ENCODE measurements around the gene SREK1. TPM values are rescaled to one million over a fixed set of nuclear protein-coding genes. Genes with fewer than 3 reads are reported as not detected.

The SREK1 gene
- total and polyA plus RNA-seq, 2 donors (not counting 3 experiments of a cell fraction or from before 2014, with no cell fraction given), result 27.4 to 78.6 TPM

GRCh38 chr5:66170195-66170919, 26.3 kb downstream of the SREK1 start:
- Histone ChIP-seq H3K9me3 (replicated peaks; ENCODE audit: control insufficient read depth, insufficient read depth, low read length) (no peaks in the 10 kb centered on the region), H2AFZ (ENCODE audit: low read depth, low read length) (no peak overlapping the region), H4K20me1 (replicated peaks; ENCODE audit: control insufficient read depth, extremely low read depth, insufficient read depth, low read length) (peaks cover 6% of the 10 kb centered on the region), H3K9ac (replicated peaks; ENCODE audit: extremely low read depth, insufficient read depth, low read length) (no peak overlapping the region), H3K9me1 (replicated peaks; ENCODE audit: control insufficient read depth, extremely low read depth, insufficient read depth, low read length) (no peaks in the 10 kb centered on the region), H3K4me3 (replicated peaks in 1 of 3; ENCODE audit: insufficient read depth in 1 of 3, low read depth in 1 of 3, low read length in 3 of 3) (no peak overlapping the region), H3K79me2 (ENCODE audit: control insufficient read depth, insufficient read depth, low read length) (peaks cover 15% of the 10 kb centered on the region), H3K27ac (ENCODE audit: insufficient read depth, low read depth, low read length) (no peak overlapping the region), H3K36me3 (ENCODE audit: control insufficient read depth in 2 of 2, extremely low read depth in 1 of 2, insufficient read depth in 2 of 2, low read length in 2 of 2) (peaks cover 0 to 12% of the 10 kb centered on the region in 2 experiments), H3K27me3 (ENCODE audit: control insufficient read depth in 2 of 2, insufficient read depth in 2 of 2, low read length in 2 of 2) (no peaks in the 10 kb centered on the region), H3K4me1 (ENCODE audit: control insufficient read depth, extremely low read depth, insufficient read depth, low read length) (no peaks in the 10 kb centered on the region), H3K4me2 (ENCODE audit: insufficient read depth, low read length) (no peak overlapping the region)
- intact Hi-C loops (cut with micrococcal nuclease) (loop anchor here (2.0 to 5.0 kb wide), 3 partner anchors 410 to 587 kb away; no protein-coding TSS in a partner anchor), dilution Hi-C loops (cut with MboI; ENCODE audit: extremely low pct_ligation_motif_present, low sequenced_read_pairs) (no loop called here)
- FAIRE-seq (no peak), DNase-seq (ENCODE audit: low read depth, low spot score) (no peak)
- TF ChIP-seq CTCF (IDR thresholded peaks at IDR 0.05; ENCODE audit: extremely low read depth in 1 of 2, insufficient read depth in 1 of 2, low read depth in 1 of 2, low read length in 2 of 2) (no peak), GATA2 (IDR thresholded peaks at IDR 0.05; ENCODE audit: insufficient read depth, insufficient read length, low read depth, low read length) (no peak), MAX (IDR thresholded peaks at IDR 0.05; ENCODE audit: insufficient read depth, insufficient read length) (no peak), POLR2A (IDR thresholded peaks at IDR 0.05; ENCODE audit: low read depth, low read length) (no peak), JUN (IDR thresholded peaks at IDR 0.05; ENCODE audit: borderline replicate concordance, insufficient read depth, insufficient read length, low read depth) (no peak), POLR2AphosphoS5 (IDR thresholded peaks at IDR 0.05; ENCODE audit: insufficient read depth, low read depth, low read length) (no peak)
- TSS peak; percentile 42 for BruUV-seq (replicated peaks)
- POLR2A ChIA-PET, result no interaction called here
- CTCF ChIA-PET, result interaction anchor here (1.7 kb wide), 1 partner anchor 136 kb away, joined by 7 read pairs; no protein-coding TSS in a partner anchor
